Middle frontal gyrus (tissue), 1 donor: ENCODE results near the gene STT3A.

Source experiments
- DNase-seq: peaks from one replicate; pipeline ENCODE4 v3.0.0-alpha.2; 2015; ENCODE audit warnings: low spot score; ENCODE audit errors: extremely low spot score

STT3A gene

DNA sequence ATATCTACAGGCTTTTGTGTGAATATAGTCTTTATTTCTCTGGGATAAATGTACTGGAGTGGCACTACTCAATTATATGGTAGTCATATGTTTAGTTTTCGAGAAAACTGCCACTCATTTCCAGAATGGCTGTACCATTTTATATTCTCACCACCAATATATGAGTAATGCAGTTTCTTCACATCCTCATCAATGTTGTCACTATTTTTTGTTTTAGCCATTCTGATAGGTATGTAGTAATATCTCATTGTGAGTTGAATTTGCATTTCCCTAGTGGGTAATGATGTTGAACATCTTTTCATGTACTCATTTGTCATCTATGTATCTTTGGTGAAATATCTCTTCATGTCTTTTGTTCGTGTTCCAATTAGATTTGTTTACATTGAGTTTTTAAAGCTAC is 70.0 kb downstream of the STT3A start:
- no peak for DNase-seq

GRCh38 chr11:125663910-125664309 is 71.3 kb downstream of the STT3A start:
- DNase-seq, result no peak

DNA sequence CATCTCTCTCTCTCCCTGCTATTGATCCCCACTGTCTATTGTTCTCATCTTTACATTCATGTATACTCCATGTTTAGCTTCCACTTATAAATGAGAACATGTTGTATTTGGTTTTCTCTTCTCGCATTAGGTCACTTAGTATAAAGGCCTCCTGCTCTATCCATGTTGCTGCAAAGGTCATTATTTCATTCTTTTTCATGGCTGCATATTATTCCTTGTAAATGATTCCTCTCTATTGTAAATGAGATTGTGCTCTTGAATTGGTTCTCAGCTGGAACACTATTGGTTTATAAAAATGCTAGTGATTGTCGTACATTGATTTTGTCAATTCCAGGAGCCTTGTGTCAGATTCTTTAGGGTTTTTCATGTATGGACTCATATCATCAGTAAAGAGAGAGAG is 74.5 kb downstream of the STT3A start:
- no peak for DNase-seq

DNA sequence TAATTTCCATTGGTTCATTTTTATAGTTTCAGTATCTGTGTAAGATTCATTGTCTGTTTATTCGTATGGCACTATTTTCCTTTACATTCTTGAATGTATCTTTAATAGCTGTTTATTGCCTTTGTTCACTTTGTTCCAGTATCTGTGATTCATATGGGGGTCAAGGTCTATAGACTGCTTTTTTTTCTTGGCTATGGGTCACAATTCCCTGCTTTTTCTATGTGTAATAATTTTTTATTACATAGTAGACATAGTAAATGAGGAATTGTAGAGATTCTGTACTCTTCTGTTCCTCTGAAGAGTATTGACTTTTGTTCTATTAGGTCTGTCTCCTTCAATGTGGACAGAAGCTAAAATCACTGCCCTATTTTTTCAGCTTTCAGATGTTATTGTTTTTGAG is 77.5 kb downstream of the STT3A start:
- no peak for DNase-seq

- no peak for DNase-seq
These were observed 78.9 kb downstream of the STT3A start for GRCh38 chr11:125671561-125671960.
